Large intestine (tissue), 3 donors: ENCODE measurements around the gene KRT37. TPM values are rescaled to one million over a fixed set of nuclear protein-coding genes. Genes with fewer than 3 reads are reported as not detected.
A peak's percentile ranks its signal among the peaks of the same experiment; 100 is the strongest.
"Not testable (repeated sequence)": the region's sequence is repeated elsewhere in the genome, so short reads cannot be mapped to it uniquely, and the experiment has no call there.

Experiments
- DNase-seq, 2 donors: peaks; one replicate each; pipeline versions ENCODE4 v3.0.0 to v3.0.0-alpha.2; 2013
- H3K27ac ChIP-seq: one replicate; pipeline ENCODE4 v1.5.1; 2013; ENCODE audit warnings: low read length
- H3K27me3 ChIP-seq: 2 replicates; pipeline ENCODE4 v1.6.1; 2013; ENCODE audit warnings: low read length; ENCODE audit not compliant: control insufficient read depth, insufficient read depth
- H3K36me3 ChIP-seq: 2 replicates; pipeline ENCODE4 v1.6.1; 2013; ENCODE audit warnings: low read length; ENCODE audit not compliant: control insufficient read depth, insufficient read depth
- H3K4me1 ChIP-seq: one replicate; pipeline ENCODE4 v1.6.1; 2013; ENCODE audit warnings: low read length; ENCODE audit not compliant: control insufficient read depth, insufficient read depth
- H3K4me3 ChIP-seq: one replicate; pipeline ENCODE4 v1.5.1; 2013; ENCODE audit warnings: low read length
- H3K9me3 ChIP-seq: one replicate; pipeline ENCODE4 v1.6.1; 2013; ENCODE audit warnings: mild to moderate bottlenecking, low read depth, low read length, moderate library complexity; ENCODE audit not compliant: control insufficient read depth
- WGBS: methylation state at CpG from one replicate; pipeline ENCODE4 v1.1.5; 2013; ENCODE audit warnings: low lambda C conversion rate; ENCODE audit not compliant: insufficient coverage; 5-methylcytosine and 5-hydroxymethylcytosine counted together
- polyA plus RNA-seq: library from polyadenylated mRNA; unstranded; fragments of 120-200 nt; gene quantifications from one replicate; pipeline ENCODE4 v1.2.1, GENCODE V29; 2013

The KRT37 gene
- polyA plus RNA-seq, 1 donor: not detected

GRCh38 chr17:41394254-41394996, 30.0 kb downstream of the KRT37 start:
- DNase-seq: no peak
- no CpG with 5 or more reads among the region's 10 CpGs for WGBS
- H3K36me3 ChIP-seq: no peaks in the 10 kb centered on the region

GRCh38 chr17:41393826-41394225, 30.6 kb downstream of the KRT37 start:
- H3K27me3 ChIP-seq: peaks cover 2% of the 10 kb centered on the region
- H3K4me1 ChIP-seq: no peaks in the 10 kb centered on the region
- no peak overlapping the region for H3K4me3 ChIP-seq
- H3K9me3 ChIP-seq: no peaks in the 10 kb centered on the region
- no peak for DNase-seq
- H3K36me3 ChIP-seq: no peaks in the 10 kb centered on the region
- WGBS: 100% methylated on average over 3 of the region's 10 CpGs
- no peak overlapping the region for H3K27ac ChIP-seq

More at GRCh38 chr17:41394254-41394996, 30.0 kb downstream of the KRT37 start:
- Histone ChIP-seq H3K4me1 (no peaks in the 10 kb centered on the region), H3K27ac (no peak overlapping the region), H3K4me3 (no peak overlapping the region), H3K9me3 (no peaks in the 10 kb centered on the region), H3K27me3 (peaks cover 2% of the 10 kb centered on the region)

GRCh38 chr17:41393294-41393693, 31.1 kb downstream of the KRT37 start:
- Histone ChIP-seq H3K4me3 (no peak overlapping the region), H3K9me3 (no peaks in the 10 kb centered on the region), H3K27me3 (peaks cover 2% of the 10 kb centered on the region), H3K36me3 (no peaks in the 10 kb centered on the region), H3K4me1 (no peaks in the 10 kb centered on the region), H3K27ac (no peak overlapping the region)
- 60% methylated on average over 1 of the region's 5 CpGs for WGBS
- DNase-seq: no peak

- Histone ChIP-seq H3K4me3 (no peak overlapping the region), H3K9me3 (no peaks in the 10 kb centered on the region), H3K4me1 (no peaks in the 10 kb centered on the region), H3K27me3 (peaks cover 2% of the 10 kb centered on the region), H3K27ac (no peak overlapping the region), H3K36me3 (no peaks in the 10 kb centered on the region)
- no peak for DNase-seq
- no CpG with 5 or more reads among the region's 1 CpG for WGBS
Measured at GRCh38 chr17:41392278-41392677, 32.1 kb downstream of the KRT37 start.

- Histone ChIP-seq H3K36me3 (no peaks in the 10 kb centered on the region), H3K4me1 (no peaks in the 10 kb centered on the region), H3K9me3 (no peaks in the 10 kb centered on the region), H3K27me3 (peaks cover 2% of the 10 kb centered on the region), H3K27ac (no peak overlapping the region), H3K4me3 (no peak overlapping the region)
- 46% methylated on average over 2 of the region's 2 CpGs for WGBS
- no peak for DNase-seq
Measured at GRCh38 chr17:41391535-41391934, 32.9 kb downstream of the KRT37 start.

- H3K4me3 ChIP-seq: no peak overlapping the region
- H3K9me3 ChIP-seq: no peaks in the 10 kb centered on the region
- 0% methylated on average over 1 of the region's 7 CpGs for WGBS
- DNase-seq: peak in 1 of 2 donors; percentile 43
- no peak overlapping the region for H3K27ac ChIP-seq
- H3K36me3 ChIP-seq: no peaks in the 10 kb centered on the region
- H3K4me1 ChIP-seq: no peaks in the 10 kb centered on the region
- H3K27me3 ChIP-seq: peaks cover 2% of the 10 kb centered on the region
Measured at GRCh38 chr17:41390411-41390938, 33.9 kb downstream of the KRT37 start.

GRCh38 chr17:41387670-41388069, 36.7 kb downstream of the KRT37 start:
- Histone ChIP-seq H3K36me3 (no peaks in the 10 kb centered on the region), H3K27ac (no peak overlapping the region), H3K4me1 (no peaks in the 10 kb centered on the region), H3K27me3 (no peaks in the 10 kb centered on the region), H3K4me3 (no peak overlapping the region), H3K9me3 (no peaks in the 10 kb centered on the region)
- DNase-seq: no peak
- WGBS: no CpG with 5 or more reads among the region's 4 CpGs

- Histone ChIP-seq H3K4me3 (no peak overlapping the region), H3K27me3 (peaks cover 2% of the 10 kb centered on the region), H3K9me3 (no peaks in the 10 kb centered on the region), H3K27ac (no peak overlapping the region), H3K4me1 (no peaks in the 10 kb centered on the region), H3K36me3 (no peaks in the 10 kb centered on the region)
- DNase-seq: no peak
- WGBS: no CpG with 5 or more reads among the region's 1 CpG
Measured at GRCh38 chr17:41386227-41386626, 38.2 kb downstream of the KRT37 start.

GRCh38 chr17:41383690-41384089, 40.7 kb downstream of the KRT37 start:
- H3K36me3 ChIP-seq: no peaks in the 10 kb centered on the region
- no peak overlapping the region for H3K27ac ChIP-seq
- no peak for DNase-seq
- H3K27me3 ChIP-seq: peaks cover 2% of the 10 kb centered on the region
- no peaks in the 10 kb centered on the region for H3K9me3 ChIP-seq
- H3K4me3 ChIP-seq: no peak overlapping the region
- no peaks in the 10 kb centered on the region for H3K4me1 ChIP-seq
- 90% methylated on average over 1 of the region's 1 CpG for WGBS

- no CpG with 5 or more reads among the region's 1 CpG for WGBS
- H3K27me3 ChIP-seq: peaks cover 2% of the 10 kb centered on the region
- H3K4me1 ChIP-seq: no peaks in the 10 kb centered on the region
- H3K9me3 ChIP-seq: no peaks in the 10 kb centered on the region
- no peak for DNase-seq
- H3K36me3 ChIP-seq: no peaks in the 10 kb centered on the region
- no peak overlapping the region for H3K27ac ChIP-seq
- H3K4me3 ChIP-seq: no peak overlapping the region
Measured at GRCh38 chr17:41382394-41382793, 42.0 kb downstream of the KRT37 start.

GRCh38 chr17:41381943-41382342, 42.4 kb downstream of the KRT37 start, which contains the start of gene KRT34:
KRT34 (minus strand) TSS chr17:41382306; CDS start chr17:41382246, 60 bp downstream.
- H3K4me1 ChIP-seq, H3K9me3 ChIP-seq, H3K4me3 ChIP-seq, H3K36me3 ChIP-seq, DNase-seq, H3K27me3 ChIP-seq, H3K27ac ChIP-seq: not testable (repeated sequence)
- no CpG with 5 or more reads among the region's 13 CpGs for WGBS
